Erythroblast (primary cell): ENCODE results near the gene C14orf132.

Experiments
- GATA1 ChIP-seq: IDR thresholded peaks from 2 replicates; pipeline ENCODE4 v1.6.1; 2011; ENCODE audit warnings: low read depth, mild to moderate bottlenecking, control low read depth, low read length, moderate library complexity
- POLR2A ChIP-seq: IDR thresholded peaks from 2 replicates; pipeline ENCODE4 v1.6.1; 2011; ENCODE audit warnings: mild to moderate bottlenecking, low read length

GRCh38 chr14:96126783-96127271, 87.7 kb downstream of the C14orf132 start:
- TF ChIP-seq POLR2A (no peak), GATA1 (no peak)
